Measurements from ENCODE around the gene STAP2. TPM values are rescaled to one million over a fixed set of nuclear protein-coding genes. Genes with fewer than 3 reads are reported as not detected.

STAP2 gene
- polyA plus RNA-seq, 1 experiment = 5.3 TPM

GRCh38 chr19:4367781-4368127 lies 29.1 kb upstream of the STAP2 start:
- Histone ChIP-seq H3K9me3 (ENCODE audit: control insufficient read depth, insufficient read depth, low read length) (no peaks in the 10 kb centered on the region; the same call in 1 of the 2 replicates), H3K27me3 (ENCODE audit: control insufficient read depth, insufficient read depth, low read length) (no peaks in the 10 kb centered on the region), H3K27ac (ENCODE audit: low read depth, low read length) (no peak overlapping the region), H3K4me3 (ENCODE audit: low read depth, low read length) (no peak overlapping the region)
- ChIA-PET CTCF (interaction anchor here (1.4 kb wide), 1 partner anchor 16 kb away, joined by 3 read pairs; no protein-coding TSS in a partner anchor), POLR2A (no interaction called here)
- no peak for TF ChIP-seq CTCF (IDR thresholded peaks at IDR 0.05; ENCODE audit: low read depth, low read length)
- no peak for DNase-seq (ENCODE audit: low read depth, low spot score)

- H3K9me3 ChIP-seq (ENCODE audit: control insufficient read depth, insufficient read depth, low read length) = no peaks in the 10 kb centered on the region; the same call in 1 of the 2 replicates
- DNase-seq (ENCODE audit: low read depth, low spot score) = no peak
- ChIA-PET CTCF (interaction anchor here (0.6 to 1.6 kb wide), 3 partner anchors 15 to 298 kb away, joined by 3 to 5 read pairs (median 3); no protein-coding TSS in a partner anchor), POLR2A (no interaction called here)
- no peak overlapping the region for H3K4me3 ChIP-seq (ENCODE audit: low read depth, low read length)
- no peak for TF ChIP-seq CTCF (IDR thresholded peaks at IDR 0.05; ENCODE audit: low read depth, low read length)
- H3K27me3 ChIP-seq (ENCODE audit: control insufficient read depth, insufficient read depth, low read length) = no peaks in the 10 kb centered on the region
- no peak overlapping the region for H3K27ac ChIP-seq (ENCODE audit: low read depth, low read length)
Observed at GRCh38 chr19:4367336-4367723, 28.7 kb upstream of the STAP2 start.

DNA sequence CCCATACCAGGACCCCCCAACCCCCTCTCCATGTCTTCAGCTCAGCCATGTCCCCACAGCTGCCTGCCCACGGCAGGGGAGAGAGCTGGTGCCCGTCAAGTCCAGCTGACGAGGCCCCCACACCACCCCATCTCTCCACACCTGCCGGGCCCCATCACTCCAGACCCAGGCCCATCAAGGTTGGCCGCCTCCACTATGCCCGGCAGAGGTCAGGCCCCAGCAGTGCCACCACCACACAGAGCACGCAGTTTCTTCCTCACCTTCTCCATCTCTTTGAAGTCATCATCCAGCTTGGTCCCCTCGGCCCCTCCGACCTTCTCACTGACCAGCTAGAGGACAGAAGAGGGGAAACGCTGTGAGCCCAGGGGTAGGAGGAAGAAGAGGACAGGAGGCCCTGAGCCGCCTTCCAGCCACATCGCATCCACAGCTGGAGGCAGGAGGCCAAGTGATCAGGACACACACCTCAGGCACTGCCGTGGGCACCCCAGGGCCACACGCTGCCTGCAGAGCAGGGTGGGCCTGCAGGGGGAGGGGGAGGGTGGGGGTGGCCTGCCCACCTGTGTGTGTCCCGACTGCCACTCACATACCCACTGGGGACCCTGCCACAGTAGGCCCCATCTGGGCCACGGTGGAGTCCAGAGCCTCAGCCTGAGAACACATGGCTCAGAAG lies 28.2 kb upstream of the STAP2 start:
- Histone ChIP-seq H3K27me3 (ENCODE audit: control insufficient read depth, insufficient read depth, low read length) (no peaks in the 10 kb centered on the region), H3K9me3 (ENCODE audit: control insufficient read depth, insufficient read depth, low read length) (no peaks in the 10 kb centered on the region; the same call in 1 of the 2 replicates), H3K4me3 (ENCODE audit: low read depth, low read length) (no peak overlapping the region), H3K27ac (ENCODE audit: low read depth, low read length) (no peak overlapping the region)
- CTCF ChIA-PET = interaction anchor here (0.6 to 1.6 kb wide), 2 partner anchors 34 to 299 kb away, joined by 3 to 5 read pairs; no protein-coding TSS in a partner anchor
- no peak for TF ChIP-seq CTCF (IDR thresholded peaks at IDR 0.05; ENCODE audit: low read depth, low read length)
- POLR2A ChIA-PET = no interaction called here
- no peak for DNase-seq (ENCODE audit: low read depth, low spot score)

DNA sequence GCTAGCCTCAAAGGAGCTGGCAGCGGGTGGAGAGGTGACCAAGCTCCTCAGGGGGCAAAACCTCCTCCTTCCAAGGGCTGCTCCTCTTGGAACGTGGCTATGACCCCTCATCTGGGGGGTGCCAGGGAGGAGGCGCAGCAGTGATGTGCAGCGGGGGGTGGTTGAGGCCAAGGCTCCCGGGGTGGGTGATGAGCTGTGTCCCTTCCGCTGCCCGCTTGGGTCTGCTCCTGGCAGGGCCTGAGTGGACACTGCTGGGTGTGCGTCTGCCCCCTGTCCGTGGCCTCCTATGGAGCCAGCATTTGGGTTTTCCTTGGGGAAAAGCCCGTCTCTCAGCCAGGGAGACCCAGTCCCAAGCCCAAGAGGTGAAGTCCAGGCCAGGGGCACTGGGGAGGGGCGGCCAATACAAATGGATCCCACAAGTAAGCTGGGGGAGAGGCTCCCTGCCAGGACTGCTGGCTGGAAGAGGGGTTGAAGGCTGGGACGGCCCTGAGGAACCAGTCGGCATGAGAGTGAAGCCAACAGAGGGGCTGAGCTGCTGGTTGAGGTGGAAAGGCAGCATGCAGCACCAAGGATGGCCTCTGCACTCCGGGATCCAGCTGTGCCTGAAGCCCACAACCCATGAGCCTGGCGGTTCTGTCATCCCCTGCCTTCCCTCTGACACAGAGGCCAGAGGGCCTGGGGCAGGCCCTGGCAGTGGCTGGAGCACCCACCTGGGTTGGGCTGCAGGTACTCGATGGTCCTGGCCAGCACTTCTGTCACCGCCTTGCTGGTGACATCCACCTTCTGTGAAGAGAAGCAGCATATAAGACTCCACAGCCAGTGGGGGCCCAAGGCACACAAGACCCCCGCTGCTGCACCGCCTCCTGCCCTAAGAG lies 27.4 kb upstream of the STAP2 start:
- Histone ChIP-seq H3K9me3 (ENCODE audit: control insufficient read depth, insufficient read depth, low read length) (no peaks in the 10 kb centered on the region; the same call in 1 of the 2 replicates), H3K4me3 (ENCODE audit: low read depth, low read length) (no peak overlapping the region), H3K27me3 (ENCODE audit: control insufficient read depth, insufficient read depth, low read length) (no peaks in the 10 kb centered on the region), H3K27ac (ENCODE audit: low read depth, low read length) (no peak overlapping the region)
- DNase-seq (ENCODE audit: low read depth, low spot score) = no peak
- CTCF ChIA-PET = interaction anchor here (1.6 to 2.6 kb wide), 2 partner anchors 13 to 35 kb away, joined by 5 to 20 read pairs; no protein-coding TSS in a partner anchor
- POLR2A ChIA-PET = no interaction called here
- TF ChIP-seq CTCF (IDR thresholded peaks at IDR 0.05; ENCODE audit: low read depth, low read length) = no peak

DNA sequence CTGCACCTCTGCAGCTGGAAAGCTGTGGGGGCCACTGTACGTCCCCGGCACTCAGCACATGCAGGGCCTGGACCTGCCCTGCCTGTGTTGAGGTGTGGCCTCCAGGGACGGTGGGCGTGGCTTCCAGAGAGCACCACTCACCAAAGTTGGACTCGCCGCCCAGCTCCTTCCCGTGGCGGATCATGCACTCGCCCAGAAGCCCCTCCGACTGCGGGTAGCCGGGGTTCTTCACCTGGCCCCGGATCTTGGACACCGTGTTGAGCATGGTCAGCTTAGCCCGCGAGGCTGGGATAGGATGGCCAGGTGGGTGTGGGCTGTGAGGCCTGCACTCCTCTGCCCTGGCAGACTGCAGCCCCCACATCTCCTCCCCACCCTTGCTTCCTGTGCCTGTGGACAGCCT lies 26.7 kb upstream of the STAP2 start:
- Histone ChIP-seq H3K4me3 (ENCODE audit: low read depth, low read length) (no peak overlapping the region), H3K27me3 (ENCODE audit: control insufficient read depth, insufficient read depth, low read length) (no peaks in the 10 kb centered on the region), H3K27ac (ENCODE audit: low read depth, low read length) (no peak overlapping the region), H3K9me3 (ENCODE audit: control insufficient read depth, insufficient read depth, low read length) (no peaks in the 10 kb centered on the region; the same call in 1 of the 2 replicates)
- no peak for DNase-seq (ENCODE audit: low read depth, low spot score)
- no peak for TF ChIP-seq CTCF (IDR thresholded peaks at IDR 0.05; ENCODE audit: low read depth, low read length)
- ChIA-PET CTCF (interaction anchor here (2.6 kb wide), 1 partner anchor 13 kb away, joined by 20 read pairs; no protein-coding TSS in a partner anchor), POLR2A (no interaction called here)

Data from AG04450 (cell line).